GM19238 (cell line): ENCODE results near the gene STX12.
"Not testable (repeated sequence)": the region's sequence is repeated elsewhere in the genome, so short reads cannot be mapped to it uniquely, and the experiment has no call there.

Experiments
- DNase-seq: peaks from one replicate; pipeline ENCODE4 v3.0.0; 2011; ENCODE audit warnings: low spot score; ENCODE audit not compliant: insufficient read length

STX12 gene

GRCh38 chr1:27775336-27775735, 2.3 kb downstream of the STX12 start:
- DNase-seq: not testable (repeated sequence)

GRCh38 chr1:27776276-27776675, 3.3 kb downstream of the STX12 start:
- DNase-seq: not testable (repeated sequence)

- DNase-seq: no peak
These were observed 5.0 kb downstream of the STX12 start for GRCh38 chr1:27778056-27778455.

- DNase-seq: no peak
These were observed 6.1 kb downstream of the STX12 start for GRCh38 chr1:27779122-27779521.

- no peak for DNase-seq
These were observed 9.9 kb downstream of the STX12 start for GRCh38 chr1:27782950-27783349.

- DNase-seq: no peak
These were observed 11.7 kb downstream of the STX12 start for GRCh38 chr1:27784700-27785099.

GRCh38 chr1:27785781-27786455, 12.9 kb downstream of the STX12 start:
- no peak for DNase-seq

- DNase-seq: no peak
These were observed 14.9 kb downstream of the STX12 start for GRCh38 chr1:27787895-27788294.

- no peak for DNase-seq
These were observed 16.6 kb downstream of the STX12 start for GRCh38 chr1:27789540-27790041.

- not testable (repeated sequence) for DNase-seq
These were observed 17.3 kb downstream of the STX12 start for GRCh38 chr1:27790270-27790669.

GRCh38 chr1:27795601-27796000, 22.6 kb downstream of the STX12 start:
- DNase-seq: no peak

- no peak for DNase-seq
These were observed 31.8 kb downstream of the STX12 start for GRCh38 chr1:27804791-27805190.

- no peak for DNase-seq
These were observed 33.7 kb downstream of the STX12 start for GRCh38 chr1:27806758-27807157.

- DNase-seq: no peak
These were observed 34.4 kb downstream of the STX12 start for GRCh38 chr1:27807385-27807784.

- DNase-seq: not testable (repeated sequence)
These were observed 35.1 kb downstream of the STX12 start for GRCh38 chr1:27808131-27808530.

GRCh38 chr1:27809883-27810282, 36.9 kb downstream of the STX12 start:
- no peak for DNase-seq

- DNase-seq: no peak
These were observed 38.9 kb downstream of the STX12 start for GRCh38 chr1:27811741-27812500.

GRCh38 chr1:27816921-27817630, 44.1 kb downstream of the STX12 start:
- DNase-seq: no peak

- DNase-seq: no peak
These were observed 48.8 kb downstream of the STX12 start for GRCh38 chr1:27821761-27822315.

- no peak for DNase-seq
These were observed 50.8 kb downstream of the STX12 start for GRCh38 chr1:27823784-27824183.

- DNase-seq: no peak
These were observed 51.4 kb downstream of the STX12 start for GRCh38 chr1:27824411-27824810.
